ENCODE measurements around the gene RAD51D. TPM values are rescaled to one million over a fixed set of nuclear protein-coding genes. Genes with fewer than 3 reads are reported as not detected.

The RAD51D gene
- total RNA-seq, 2 experiments from 2014 or later: 32.4 to 36.2 TPM

DNA sequence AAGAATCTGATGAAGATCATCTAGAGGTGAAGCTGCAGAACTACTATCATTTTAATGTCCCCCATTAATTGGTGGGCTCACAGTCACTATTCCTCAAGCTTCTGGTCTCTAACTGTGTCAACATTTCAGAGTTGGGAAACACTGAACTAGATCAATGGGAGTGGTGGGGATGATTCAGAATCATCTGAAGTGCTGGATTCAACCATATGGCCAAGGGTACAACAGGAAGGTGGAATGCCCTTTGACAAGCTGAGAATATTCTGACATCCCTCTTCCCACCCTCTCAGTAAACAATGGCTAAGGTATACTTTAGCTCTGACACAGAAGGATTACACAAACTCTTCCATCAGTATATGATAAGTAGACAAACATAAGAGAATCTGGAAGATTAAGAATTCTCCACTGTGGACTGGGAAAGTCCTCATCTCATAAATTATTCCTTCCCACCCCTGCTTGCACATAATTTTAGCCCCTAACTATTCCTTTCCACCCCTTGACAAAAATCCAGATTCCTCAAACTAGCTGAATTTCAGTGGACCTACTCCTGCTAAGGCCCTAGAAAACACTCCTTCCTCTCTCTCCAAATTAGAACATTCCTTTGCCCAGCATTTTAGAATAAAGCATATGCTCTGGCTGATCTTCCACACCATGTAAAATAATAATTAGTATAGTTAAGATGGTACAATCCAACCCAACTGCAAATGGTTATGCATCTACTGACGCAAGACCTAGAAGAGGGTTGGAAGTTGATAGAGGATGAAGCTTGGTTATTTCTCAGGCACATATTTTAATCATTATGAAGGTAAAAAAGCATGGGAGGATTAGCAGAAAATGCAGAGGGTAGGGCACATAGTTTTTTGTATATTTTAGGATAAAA, 39.9 kb downstream of the RAD51D start:
- Mint-ChIP-seq H3K36me3 (ENCODE audit: low read depth) (no peaks in the 10 kb centered on the region), H3K27ac (peak overlapping the region; percentile 83), H3K9me3 (no peaks in the 10 kb centered on the region), H3K4me1 (ENCODE audit: low read depth) (peaks cover 64% of the 10 kb centered on the region), H3K27me3 (no peaks in the 10 kb centered on the region), H3K4me3 (no peak overlapping the region)
- ATAC-seq (no peak), DNase-seq (no peak)
- intact Hi-C loops (cut with micrococcal nuclease): no loop called here
- ChIA-PET CTCF (interaction anchor here (1.1 to 5.1 kb wide), 4 partner anchors 9 to 40 kb away, joined by 4 to 20 read pairs (median 8); partner anchors contain the start of genes RAD51D and RFFL), POLR2A (interaction anchor here (0.9 to 3.7 kb wide), 6 partner anchors 9 to 119 kb away, joined by 4 to 12 read pairs (median 4); partner anchors contain the start of genes CCT6B and ZNF830)
- TF ChIP-seq CTCF (IDR thresholded peaks at IDR 0.05): no peak

DNA sequence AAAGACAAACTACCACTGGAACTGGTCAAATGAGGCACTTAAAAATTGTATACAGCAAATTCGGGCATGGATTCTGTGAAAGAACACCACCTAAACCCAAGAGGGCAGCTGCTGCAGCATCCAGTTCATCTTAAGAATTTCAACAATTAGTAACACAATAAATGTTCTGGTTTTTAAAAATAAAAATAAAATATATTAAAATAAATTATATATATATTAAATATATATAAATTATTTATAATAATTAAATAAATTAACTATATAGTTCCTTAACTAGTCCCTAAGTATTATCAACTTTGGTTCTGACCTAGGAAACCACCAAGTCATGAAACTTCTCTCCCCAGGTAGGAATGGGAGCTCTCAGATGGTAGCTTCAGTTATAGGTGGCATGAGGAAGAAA, 42.8 kb downstream of the RAD51D start:
- DNase-seq (no peak), ATAC-seq (no peak)
- Mint-ChIP-seq H3K27ac (no peak overlapping the region), H3K4me1 (ENCODE audit: low read depth) (peaks cover 70% of the 10 kb centered on the region), H3K27me3 (no peaks in the 10 kb centered on the region), H3K4me3 (no peak overlapping the region), H3K9me3 (no peaks in the 10 kb centered on the region), H3K36me3 (ENCODE audit: low read depth) (peaks cover 3% of the 10 kb centered on the region)
- POLR2A ChIA-PET: interaction anchor here (1.4 kb wide), 1 partner anchor 12 kb away, joined by 3 read pairs; no protein-coding TSS in a partner anchor
- no peak for TF ChIP-seq CTCF (IDR thresholded peaks at IDR 0.05)
- CTCF ChIA-PET: interaction anchor here (1.2 to 5.1 kb wide), 3 partner anchors 13 to 54 kb away, joined by 4 to 20 read pairs (median 6); no protein-coding TSS in a partner anchor
- intact Hi-C loops (cut with micrococcal nuclease): no loop called here

DNA sequence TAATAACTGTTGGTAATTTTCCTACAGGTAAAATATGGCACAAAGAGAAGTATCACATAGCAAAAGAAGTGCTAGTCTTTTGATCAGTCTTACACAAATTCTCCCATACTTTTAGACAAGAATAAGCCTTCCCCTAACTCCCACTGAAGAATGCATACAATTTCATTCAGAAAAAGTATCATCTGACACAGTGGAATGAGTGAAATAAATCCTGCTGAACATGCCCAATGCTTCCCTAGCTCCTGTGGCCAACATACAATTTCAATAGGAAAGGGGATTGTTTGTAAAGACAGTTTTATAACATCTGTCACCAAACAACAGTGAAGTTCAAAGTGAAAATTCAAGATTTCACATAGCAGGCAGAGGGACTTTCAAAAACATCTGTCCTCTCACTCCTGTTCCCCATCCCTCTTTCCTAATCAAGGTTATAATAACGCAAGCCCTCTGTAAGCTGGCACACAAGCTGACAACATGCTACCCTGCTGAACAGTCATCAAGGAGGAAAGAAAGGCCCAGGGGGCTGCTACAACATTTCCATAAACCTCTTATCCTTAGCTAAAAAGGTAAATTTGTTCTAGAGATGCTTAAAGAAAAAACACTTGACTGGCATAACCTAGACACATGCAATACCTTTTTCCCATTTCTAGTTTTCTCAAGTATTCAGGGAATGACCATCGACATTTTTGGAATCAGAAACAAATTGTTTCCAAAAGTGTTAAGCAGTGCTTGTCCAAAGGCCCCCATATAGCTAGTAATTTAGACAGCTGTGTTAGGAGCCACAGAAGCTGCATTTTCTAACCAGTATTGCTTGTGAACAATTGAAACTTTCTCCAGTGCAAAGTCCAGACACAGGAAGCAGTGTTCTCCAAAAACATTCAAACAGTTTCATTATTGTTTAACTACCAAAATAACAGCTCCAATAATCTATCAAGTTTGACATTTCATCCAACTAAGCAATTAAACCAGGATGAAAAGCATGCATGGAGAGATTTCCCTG, 44.7 kb downstream of the RAD51D start:
- H3K27ac Mint-ChIP-seq: peak overlapping the region; percentile 14
- intact Hi-C loops (cut with micrococcal nuclease): loop anchor here (2.0 kb wide), 1 partner anchor 14 kb away; no protein-coding TSS in a partner anchor
- no peak for TF ChIP-seq CTCF (IDR thresholded peaks at IDR 0.05)
- ATAC-seq (no peak), DNase-seq (no peak)
- CTCF ChIA-PET: interaction anchor here (0.9 to 2.7 kb wide), 9 partner anchors 8 to 94 kb away, joined by 3 to 9 read pairs (median 6); partner anchors contain the start of gene RFFL
- no peaks in the 10 kb centered on the region for H3K27me3 Mint-ChIP-seq
- H3K4me1 Mint-ChIP-seq (ENCODE audit: low read depth): peaks cover 60% of the 10 kb centered on the region
- no peak overlapping the region for H3K4me3 Mint-ChIP-seq
- peaks cover 3% of the 10 kb centered on the region for H3K36me3 Mint-ChIP-seq (ENCODE audit: low read depth)
- H3K9me3 Mint-ChIP-seq: no peaks in the 10 kb centered on the region
- POLR2A ChIA-PET: interaction anchor here (1.2 to 3.8 kb wide), 5 partner anchors 10 to 52 kb away, joined by 5 to 34 read pairs (median 8); partner anchors contain the start of gene RFFL

GRCh38 chr17:35073991-35074627, 45.6 kb downstream of the RAD51D start:
- Mint-ChIP-seq H3K4me1 (ENCODE audit: low read depth) (peaks cover 56% of the 10 kb centered on the region), H3K36me3 (ENCODE audit: low read depth) (peaks cover 3% of the 10 kb centered on the region), H3K9me3 (no peaks in the 10 kb centered on the region), H3K4me3 (peak overlapping the region; percentile 1), H3K27me3 (no peaks in the 10 kb centered on the region), H3K27ac (peak overlapping the region; percentile 85)
- DNase-seq (no peak), ATAC-seq (peak; percentile 48)
- intact Hi-C loops (cut with micrococcal nuclease): loop anchor here (2.0 kb wide), 1 partner anchor 15 kb away; no protein-coding TSS in a partner anchor
- ChIA-PET CTCF (interaction anchor here (0.9 to 2.7 kb wide), 7 partner anchors 9 to 93 kb away, joined by 3 to 9 read pairs (median 6); partner anchors contain the start of gene RFFL), POLR2A (interaction anchor here (0.6 to 3.8 kb wide), 10 partner anchors 8 to 66 kb away, joined by 3 to 34 read pairs (median 5); partner anchors contain the start of gene RFFL)
- TF ChIP-seq CTCF (IDR thresholded peaks at IDR 0.05): no peak
